ENCODE data around the gene GCK. TPM values are rescaled to one million over a fixed set of nuclear protein-coding genes. Genes with fewer than 3 reads are reported as not detected.

The GCK gene
- total RNA-seq, 1 experiment from 2014 or later: not detected

GRCh38 chr7:44189993-44190872, 994 bp upstream of the GCK start:
- ChIA-PET POLR2A (ENCODE audit: low non-redundant PET) (no interaction called here), CTCF (no interaction called here)

GRCh38 chr7:44188480-44189225, 586 bp downstream of the GCK start:
- Histone ChIP-seq H3K4me3 (ENCODE audit: low read depth, low read length, poor library complexity, severe bottlenecking) (no peak overlapping the region), H3K36me3 (ENCODE audit: insufficient read depth, low read length, poor library complexity, severe bottlenecking) (no peaks in the 10 kb centered on the region), H3K27ac (ENCODE audit: low read depth, low read length, poor library complexity, severe bottlenecking) (no peak overlapping the region), H3K27me3 (replicated peaks; ENCODE audit: insufficient read depth, low read depth, low read length, poor library complexity) (no peaks in the 10 kb centered on the region), H3K9me3 (ENCODE audit: low read depth, low read length, poor library complexity, severe bottlenecking) (no peaks in the 10 kb centered on the region), H3K4me1 (ENCODE audit: insufficient read depth, low read length, poor library complexity, severe bottlenecking) (no peaks in the 10 kb centered on the region)
- DNase-seq (ENCODE audit: low spot score): no peak
- TF ChIP-seq EZH2 (IDR thresholded peaks at IDR 0.05; ENCODE audit: borderline replicate concordance, low read depth, low read length, poor library complexity, severe bottlenecking): no peak
- no peak for TF ChIP-seq CTCF (conservative IDR thresholded peaks at IDR 0.05; ENCODE audit: low read depth, low read length)
- CTCF ChIA-PET: no interaction called here
- BruUV-seq (replicated peaks): no TSS peak
- intact Hi-C loops (cut with micrococcal nuclease; ENCODE audit: unreplicated experiment): no loop called here
- POLR2A ChIA-PET (ENCODE audit: low non-redundant PET): no interaction called here

More at GRCh38 chr7:44189993-44190872, 994 bp upstream of the GCK start:
- intact Hi-C loops (cut with micrococcal nuclease; ENCODE audit: unreplicated experiment): no loop called here
- Histone ChIP-seq H3K9me3 (ENCODE audit: low read depth, low read length, poor library complexity, severe bottlenecking) (no peaks in the 10 kb centered on the region), H3K4me3 (ENCODE audit: low read depth, low read length, poor library complexity, severe bottlenecking) (no peak overlapping the region), H3K27ac (ENCODE audit: low read depth, low read length, poor library complexity, severe bottlenecking) (no peak overlapping the region), H3K36me3 (ENCODE audit: insufficient read depth, low read length, poor library complexity, severe bottlenecking) (no peaks in the 10 kb centered on the region), H3K27me3 (replicated peaks; ENCODE audit: insufficient read depth, low read depth, low read length, poor library complexity) (no peaks in the 10 kb centered on the region), H3K4me1 (ENCODE audit: insufficient read depth, low read length, poor library complexity, severe bottlenecking) (no peaks in the 10 kb centered on the region)
- BruUV-seq (replicated peaks): no TSS peak
- TF ChIP-seq CTCF (conservative IDR thresholded peaks at IDR 0.05; ENCODE audit: low read depth, low read length) (no peak), EZH2 (IDR thresholded peaks at IDR 0.05; ENCODE audit: borderline replicate concordance, low read depth, low read length, poor library complexity, severe bottlenecking) (no peak)
- DNase-seq (ENCODE audit: low spot score): no peak

- intact Hi-C loops (cut with micrococcal nuclease; ENCODE audit: unreplicated experiment): no loop called here
- Histone ChIP-seq H3K9me3 (ENCODE audit: low read depth, low read length, poor library complexity, severe bottlenecking) (peaks cover 3% of the 10 kb centered on the region), H3K27ac (ENCODE audit: low read depth, low read length, poor library complexity, severe bottlenecking) (no peak overlapping the region), H3K4me1 (ENCODE audit: insufficient read depth, low read length, poor library complexity, severe bottlenecking) (no peaks in the 10 kb centered on the region), H3K36me3 (ENCODE audit: insufficient read depth, low read length, poor library complexity, severe bottlenecking) (no peaks in the 10 kb centered on the region), H3K4me3 (ENCODE audit: low read depth, low read length, poor library complexity, severe bottlenecking) (no peak overlapping the region), H3K27me3 (replicated peaks; ENCODE audit: insufficient read depth, low read depth, low read length, poor library complexity) (no peaks in the 10 kb centered on the region)
- CTCF ChIA-PET: no interaction called here
- no peak for TF ChIP-seq EZH2 (IDR thresholded peaks at IDR 0.05; ENCODE audit: borderline replicate concordance, low read depth, low read length, poor library complexity, severe bottlenecking)
- TF ChIP-seq CTCF (conservative IDR thresholded peaks at IDR 0.05; ENCODE audit: low read depth, low read length): no peak
- POLR2A ChIA-PET (ENCODE audit: low non-redundant PET): no interaction called here
- BruUV-seq (replicated peaks): no TSS peak
- DNase-seq (ENCODE audit: low spot score): no peak
Measured at GRCh38 chr7:44187636-44188416, 1.4 kb downstream of the GCK start.
